Measurements from ENCODE around the gene SIGLEC9. TPM values are rescaled to one million over a fixed set of nuclear protein-coding genes. Genes with fewer than 3 reads are reported as not detected.

Gene SIGLEC9
- total and polyA plus RNA-seq, 8 donors, result 0.63 to 46.5 (median 1.4) TPM

GRCh38 chr19:51124216-51124615, 490 bp upstream of the SIGLEC9 start:
- peaks cover 0 to 68% of the 10 kb centered on the region in 2 donors for H3K4me1 ChIP-seq
- H3K9me3 ChIP-seq, result no peaks in the 10 kb centered on the region
- intact Hi-C loops (cut with DNase I), result no loop called here
- DNase-seq (peak in 1 of 4 donors; percentile 30), ATAC-seq (no peak)
- H3K27ac ChIP-seq, result peak overlapping the region; percentile 77 to 97
- peaks cover 0 to 15% of the 10 kb centered on the region in 2 donors for H3K27me3 ChIP-seq
- peak overlapping the region in 1 of 2 donors; percentile 52 for H3K4me3 ChIP-seq
- peaks cover 0 to 13% of the 10 kb centered on the region in 2 donors for H3K36me3 ChIP-seq
- TF ChIP-seq CTCF (IDR thresholded peaks at IDR 0.05), result no peak

- Histone ChIP-seq H3K9me3 (no peaks in the 10 kb centered on the region), H3K4me1 (peaks cover 0 to 67% of the 10 kb centered on the region in 2 donors), H3K36me3 (peaks cover 0 to 26% of the 10 kb centered on the region in 2 donors), H3K27ac (peak overlapping the region; percentile 13 to 97), H3K4me3 (peak overlapping the region; percentile 2 to 52), H3K27me3 (peaks cover 0 to 15% of the 10 kb centered on the region in 2 donors)
- TF ChIP-seq CTCF (IDR thresholded peaks at IDR 0.05), result no peak
- ATAC-seq (no peak), DNase-seq (peak in 1 of 4 donors; percentile 81)
- intact Hi-C loops (cut with DNase I), result no loop called here
Observed at GRCh38 chr19:51125421-51126075, 842 bp downstream of the SIGLEC9 start.

GRCh38 chr19:51127032-51127431, 2.3 kb downstream of the SIGLEC9 start:
- H3K27ac ChIP-seq, result peak overlapping the region; percentile 13 to 97
- peak overlapping the region in 1 of 2 donors; percentile 52 for H3K4me3 ChIP-seq

GRCh38 chr19:51127755-51128154, 3.0 kb downstream of the SIGLEC9 start:
- Histone ChIP-seq H3K27ac (peak overlapping the region in 1 of 2 donors; percentile 97), H3K27me3 (peaks cover 0 to 19% of the 10 kb centered on the region in 2 donors), H3K4me3 (peak overlapping the region in 1 of 2 donors; percentile 52), H3K36me3 (peaks cover 0 to 31% of the 10 kb centered on the region in 2 donors), H3K4me1 (peaks cover 0 to 71% of the 10 kb centered on the region in 2 donors), H3K9me3 (no peaks in the 10 kb centered on the region)
- DNase-seq (peak in 1 of 4 donors; percentile 69), ATAC-seq (peak; percentile 6)
- intact Hi-C loops (cut with DNase I), result no loop called here
- no peak for TF ChIP-seq CTCF (IDR thresholded peaks at IDR 0.05)

More at GRCh38 chr19:51127032-51127431, 2.3 kb downstream of the SIGLEC9 start:
- peak in 1 of 4 donors; percentile 31 for DNase-seq
- Histone ChIP-seq H3K27me3 (peaks cover 0 to 19% of the 10 kb centered on the region in 2 donors), H3K4me1 (peaks cover 0 to 68% of the 10 kb centered on the region in 2 donors), H3K36me3 (peaks cover 0 to 31% of the 10 kb centered on the region in 2 donors), H3K9me3 (no peaks in the 10 kb centered on the region)
- TF ChIP-seq CTCF (IDR thresholded peaks at IDR 0.05), result no peak
- ATAC-seq, result no peak
- intact Hi-C loops (cut with DNase I), result no loop called here

- peaks cover 0 to 71% of the 10 kb centered on the region in 2 donors for H3K4me1 ChIP-seq
- H3K9me3 ChIP-seq, result no peaks in the 10 kb centered on the region
- H3K27me3 ChIP-seq, result peaks cover 0 to 19% of the 10 kb centered on the region in 2 donors
- peak overlapping the region in 1 of 2 donors; percentile 52 for H3K4me3 ChIP-seq
- H3K36me3 ChIP-seq, result peaks cover 0 to 31% of the 10 kb centered on the region in 2 donors
- peak in 1 of 4 donors; percentile 27 for DNase-seq
- TF ChIP-seq CTCF (IDR thresholded peaks at IDR 0.05), result no peak
- peak overlapping the region; percentile 10 to 97 for H3K27ac ChIP-seq
- intact Hi-C loops (cut with DNase I), result no loop called here
- ATAC-seq, result no peak
Observed at GRCh38 chr19:51128227-51128626, 3.5 kb downstream of the SIGLEC9 start.

Measured in left lung (tissue), 10 donors.